ENCODE data around the gene CLDN16.

CLDN16 gene

DNA sequence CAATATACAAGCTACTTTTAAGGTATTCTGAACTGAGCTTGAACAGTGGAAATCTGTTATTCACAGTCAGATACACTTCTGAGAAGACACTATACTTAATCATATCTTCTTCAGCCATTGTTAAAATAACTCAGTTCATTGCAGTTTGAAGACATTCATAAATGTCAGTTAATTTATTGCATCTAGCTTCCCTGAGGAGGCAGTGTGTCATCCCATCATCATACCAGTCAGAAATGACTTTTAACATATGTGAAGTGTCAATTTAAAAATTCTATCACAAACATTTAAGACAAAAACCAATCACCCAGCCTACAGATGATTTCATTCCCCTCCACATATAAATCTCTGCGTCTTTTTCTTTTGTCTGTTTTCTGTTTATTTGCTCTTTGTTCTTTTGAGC, 54.3 kb downstream of the CLDN16 start:
- no peak for DNase-seq (ENCODE audit: low read depth, low spot score)

GRCh38 chr3:190443257-190443656, 55.3 kb downstream of the CLDN16 start:
- no peak for DNase-seq (ENCODE audit: low read depth, low spot score)

DNA sequence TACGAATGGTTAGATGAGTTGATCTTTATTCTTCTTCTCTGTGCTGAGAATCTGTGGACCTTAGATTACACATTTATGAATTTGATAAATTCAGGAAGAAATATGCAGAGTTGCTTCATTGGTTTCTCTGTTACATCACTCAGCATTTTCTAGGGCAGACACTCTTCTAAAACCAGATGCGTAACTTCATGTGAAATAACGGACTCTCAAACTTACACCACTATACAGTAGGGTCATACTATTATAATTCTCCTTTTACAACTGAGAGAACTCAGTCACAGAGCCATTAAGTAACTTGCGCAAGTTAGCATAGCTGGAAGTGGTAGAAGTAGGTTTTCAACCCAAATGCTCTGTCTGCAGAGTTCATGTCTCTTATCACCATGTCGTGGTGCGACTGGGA, 56.0 kb downstream of the CLDN16 start:
- DNase-seq (ENCODE audit: low read depth, low spot score) = no peak

- no peak for DNase-seq (ENCODE audit: low read depth, low spot score)
Observed at GRCh38 chr3:190444576-190445145, 56.7 kb downstream of the CLDN16 start.

DNA sequence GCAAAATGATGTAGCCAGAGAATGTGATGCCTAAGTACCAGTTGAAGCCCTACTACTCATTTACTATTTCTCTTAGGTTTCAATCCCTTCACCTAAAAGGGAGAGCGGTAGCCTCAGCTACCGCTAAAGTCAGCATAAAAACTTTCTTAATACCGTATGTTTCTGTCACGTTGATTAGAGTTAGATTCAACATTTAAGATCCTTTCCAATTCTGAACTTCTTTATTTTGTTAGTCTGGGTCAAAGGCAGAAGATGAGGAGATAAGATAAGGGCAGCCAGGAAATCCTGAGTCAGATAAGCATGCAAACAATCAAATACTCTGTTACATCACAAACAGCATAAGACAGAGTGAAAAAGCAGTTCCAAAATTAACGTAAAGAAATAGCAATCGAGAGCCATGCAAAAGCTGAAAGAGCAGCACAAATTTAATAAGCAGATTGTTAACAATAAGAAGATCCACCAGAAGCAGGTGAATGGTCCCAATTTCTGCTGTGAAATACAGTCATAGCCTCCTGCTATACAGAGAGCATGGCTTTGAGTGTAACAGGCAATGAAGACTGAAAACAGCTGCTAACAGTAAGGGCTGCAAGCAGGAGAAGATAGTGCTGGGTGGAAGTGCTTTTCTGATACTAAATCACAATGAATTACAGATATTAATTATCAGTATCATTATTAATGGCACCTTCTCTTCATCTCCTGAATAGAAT, 58.8 kb downstream of the CLDN16 start:
- DNase-seq (ENCODE audit: low read depth, low spot score) = no peak

GRCh38 chr3:190448256-190448655, 60.3 kb downstream of the CLDN16 start:
- no peak for DNase-seq (ENCODE audit: low read depth, low spot score)

DNA sequence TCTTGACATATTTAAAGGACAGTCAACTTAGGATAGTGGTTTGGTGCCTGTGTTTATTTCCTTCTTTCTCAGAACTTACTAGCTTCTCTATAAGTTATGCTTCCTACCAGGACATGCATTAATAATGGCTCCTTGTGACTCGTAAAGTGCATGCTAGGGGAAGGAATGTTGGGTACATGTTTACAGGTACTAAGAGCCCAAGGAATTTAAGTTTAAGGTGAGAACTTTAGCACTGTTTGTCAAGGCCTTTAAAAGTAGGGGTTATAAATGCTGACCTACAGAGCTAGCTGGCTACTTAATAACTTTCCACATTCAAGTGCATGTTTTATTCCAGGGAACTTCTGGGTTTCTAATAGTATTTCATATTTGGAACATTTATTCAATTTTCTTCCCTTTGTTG, 61.8 kb downstream of the CLDN16 start, which contains the start of gene TMEM207:
TMEM207 (minus strand) TSS at position 101 of the 400 bp plus-strand sequence; CDS start at position 9, 92 bp downstream.
- DNase-seq (ENCODE audit: low read depth, low spot score) = no peak

- no peak for DNase-seq (ENCODE audit: low read depth, low spot score)
Observed at GRCh38 chr3:190455828-190456227, 67.9 kb downstream of the CLDN16 start.

GRCh38 chr3:190456770-190457169, 68.8 kb downstream of the CLDN16 start:
- no peak for DNase-seq (ENCODE audit: low read depth, low spot score)

DNA sequence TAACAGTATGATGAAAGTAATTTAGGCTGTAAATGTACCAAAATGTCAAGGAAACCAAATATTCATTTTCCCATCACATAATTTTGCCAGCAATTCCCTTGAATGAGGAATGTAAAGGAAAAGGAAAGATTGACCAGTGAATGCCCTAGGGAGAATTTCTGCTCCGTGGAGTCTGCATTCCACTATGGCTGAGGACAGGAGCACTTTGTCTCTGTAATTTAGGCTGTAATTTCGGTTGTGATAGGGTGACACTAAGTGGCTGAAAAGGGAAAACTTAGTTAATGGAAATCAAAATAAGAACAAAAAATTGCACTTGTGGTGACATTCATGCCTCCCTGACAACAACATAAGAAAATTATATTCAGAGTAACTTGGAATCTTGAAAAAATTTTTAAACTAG, 70.1 kb downstream of the CLDN16 start:
- no peak for DNase-seq (ENCODE audit: low read depth, low spot score)
